Measurements from ENCODE around the gene SLC30A7. TPM values are rescaled to one million over a fixed set of nuclear protein-coding genes. Genes with fewer than 3 reads are reported as not detected.

Gene SLC30A7
- total RNA-seq, 1 donor from 2014 or later, result 22.2 TPM

- no peaks in the 10 kb centered on the region for H3K27me3 ChIP-seq
- no peak overlapping the region for H3K9ac ChIP-seq
- H4K20me1 ChIP-seq (ENCODE audit: low read depth), result no peaks in the 10 kb centered on the region
- no peaks in the 10 kb centered on the region for H3K9me3 ChIP-seq (ENCODE audit: low read depth)
- Mint-ChIP-seq H3K4me1 (peaks cover 4% of the 10 kb centered on the region), H3K27ac (no peak overlapping the region), H3K4me3 (no peak overlapping the region), H3K9me3 (no peaks in the 10 kb centered on the region), H3K36me3 (peaks cover 18% of the 10 kb centered on the region), H3K27me3 (ENCODE audit: insufficient read depth, low read depth) (no peaks in the 10 kb centered on the region)
- no peak overlapping the region for H3K4me3 ChIP-seq
- no peak overlapping the region for H2AFZ ChIP-seq (replicated peaks)
- H3K36me3 ChIP-seq, result no peaks in the 10 kb centered on the region
- no peak overlapping the region for H3K4me2 ChIP-seq
- TF ChIP-seq EZH2 (IDR thresholded peaks at IDR 0.05), result no peak
- no peak for TF ChIP-seq EZH2phosphoT487 (IDR thresholded peaks at IDR 0.05)
- no peak for TF ChIP-seq CTCF (IDR thresholded peaks at IDR 0.05)
- peaks cover 4% of the 10 kb centered on the region for H3K4me1 ChIP-seq
- no peak for DNase-seq (ENCODE audit: low spot score)
- no peak overlapping the region for H3K27ac ChIP-seq
- H3F3A ChIP-seq (ENCODE audit: low read depth), result no peaks in the 10 kb centered on the region
- no peaks in the 10 kb centered on the region for H3K79me2 ChIP-seq (ENCODE audit: low read depth)
Observed at GRCh38 chr1:100979631-100980030, 83.7 kb downstream of the SLC30A7 start.

GRCh38 chr1:100982793-100983192 lies 86.9 kb downstream of the SLC30A7 start:
- Histone ChIP-seq H4K20me1 (ENCODE audit: low read depth) (no peaks in the 10 kb centered on the region), H3F3A (ENCODE audit: low read depth) (no peaks in the 10 kb centered on the region), H3K27me3 (no peaks in the 10 kb centered on the region), H3K4me2 (no peak overlapping the region), H3K36me3 (no peaks in the 10 kb centered on the region), H3K9ac (no peak overlapping the region), H3K9me3 (ENCODE audit: low read depth) (no peaks in the 10 kb centered on the region), H3K79me2 (ENCODE audit: low read depth) (no peaks in the 10 kb centered on the region), H2AFZ (replicated peaks) (no peak overlapping the region), H3K27ac (no peak overlapping the region), H3K4me1 (no peaks in the 10 kb centered on the region), H3K4me3 (no peak overlapping the region)
- Mint-ChIP-seq H3K36me3 (peaks cover 19% of the 10 kb centered on the region), H3K4me3 (no peak overlapping the region), H3K4me1 (peaks cover 4% of the 10 kb centered on the region), H3K9me3 (no peaks in the 10 kb centered on the region), H3K27me3 (ENCODE audit: insufficient read depth, low read depth) (no peaks in the 10 kb centered on the region), H3K27ac (no peak overlapping the region)
- TF ChIP-seq EZH2 (IDR thresholded peaks at IDR 0.05) (no peak), EZH2phosphoT487 (IDR thresholded peaks at IDR 0.05) (no peak)
- DNase-seq (ENCODE audit: low spot score), result no peak

- H3K9me3 Mint-ChIP-seq, result no peaks in the 10 kb centered on the region
Observed at GRCh38 chr1:100988121-100988520, 92.2 kb downstream of the SLC30A7 start.

More at GRCh38 chr1:100988121-100988520, 92.2 kb downstream of the SLC30A7 start:
- Mint-ChIP-seq H3K4me1 (no peaks in the 10 kb centered on the region), H3K27me3 (ENCODE audit: insufficient read depth, low read depth) (no peaks in the 10 kb centered on the region), H3K27ac (no peak overlapping the region), H3K4me3 (no peak overlapping the region), H3K36me3 (peaks cover 26% of the 10 kb centered on the region)
- no peak overlapping the region for H3K4me2 ChIP-seq
- no peaks in the 10 kb centered on the region for H3K36me3 ChIP-seq
- TF ChIP-seq EZH2 (IDR thresholded peaks at IDR 0.05) (no peak), CTCF (IDR thresholded peaks at IDR 0.05) (no peak), EZH2phosphoT487 (IDR thresholded peaks at IDR 0.05) (no peak)
- H3K9me3 ChIP-seq (ENCODE audit: low read depth), result no peaks in the 10 kb centered on the region
- H4K20me1 ChIP-seq (ENCODE audit: low read depth), result no peaks in the 10 kb centered on the region
- H3K79me2 ChIP-seq (ENCODE audit: low read depth), result no peaks in the 10 kb centered on the region
- no peak overlapping the region for H3K9ac ChIP-seq
- H3K27ac ChIP-seq, result peak overlapping the region; percentile 33
- H2AFZ ChIP-seq (replicated peaks), result no peak overlapping the region
- no peaks in the 10 kb centered on the region for H3F3A ChIP-seq (ENCODE audit: low read depth)
- no peak overlapping the region for H3K4me3 ChIP-seq
- H3K4me1 ChIP-seq, result no peaks in the 10 kb centered on the region
- DNase-seq (ENCODE audit: low spot score), result no peak
- no peaks in the 10 kb centered on the region for H3K27me3 ChIP-seq
